Measurements from ENCODE around the gene VWA3A. TPM values are rescaled to one million over a fixed set of nuclear protein-coding genes. Genes with fewer than 3 reads are reported as not detected.

The VWA3A gene
- total and polyA plus RNA-seq, 2 of the 4 experiments (the other 2 are of a cell fraction), result not detected

GRCh38 chr16:22161999-22162655, 69.8 kb downstream of the VWA3A start, which contains the start of gene SDR42E2:
SDR42E2 (plus strand) TSS chr16:22162506; CDS start chr16:22165583, 3,077 bp downstream.
- Histone ChIP-seq H3K23ac (ENCODE audit: low read depth, low read length) (no peak within 1 kb of the TSS), H3K4ac (ENCODE audit: low read depth, low read length) (no peak within 1 kb of the TSS), H3K56ac (ENCODE audit: extremely low read depth, insufficient read depth, low read length) (no peak within 1 kb of the TSS), H2BK20ac (ENCODE audit: low read depth, low read length) (no peak within 1 kb of the TSS), H3K4me1 (ENCODE audit: control insufficient read depth, insufficient read depth, low read length) (no peaks in the 10 kb centered on the region), H3K14ac (replicated peaks; ENCODE audit: low read depth, low read length) (no peak within 1 kb of the TSS), H2BK120ac (ENCODE audit: low read depth, low read length) (no peak within 1 kb of the TSS), H3K4me2 (ENCODE audit: low read depth, low read length) (no peak within 1 kb of the TSS), H4K5ac (ENCODE audit: low read depth, low read length) (no peak within 1 kb of the TSS), H3K27ac (ENCODE audit: insufficient read depth, low read length) (no peak within 1 kb of the TSS), H3K79me1 (ENCODE audit: low read depth in 1 of 2, low read length in 2 of 2) (no peaks in the 10 kb centered on the region), H3K9me1 (ENCODE audit: insufficient read depth, low read length) (no peaks in the 10 kb centered on the region), H3K9ac (ENCODE audit: low read depth, low read length) (no peak within 1 kb of the TSS), H2AK5ac (ENCODE audit: low read depth, low read length) (no peak within 1 kb of the TSS), H3K9me3 (ENCODE audit: control insufficient read depth, insufficient read depth, low read length) (no peaks in the 10 kb centered on the region), H2BK5ac (ENCODE audit: low read depth, low read length, poor library complexity, severe bottlenecking) (no peak within 1 kb of the TSS), H3K27me3 (ENCODE audit: control insufficient read depth, insufficient read depth, low read length) (peaks cover 29% of the 10 kb centered on the region), H3K18ac (ENCODE audit: low read depth, low read length) (no peak within 1 kb of the TSS), H4K20me1 (ENCODE audit: insufficient read depth, low read length) (no peaks in the 10 kb centered on the region), H3K36me3 (ENCODE audit: control insufficient read depth, insufficient read depth, low read length) (no peaks in the 10 kb centered on the region), H4K8ac (ENCODE audit: low read depth in 2 of 2, low read length in 2 of 2) (no peak within 1 kb of the TSS), H4K91ac (ENCODE audit: insufficient read depth, low read depth, low read length) (no peak within 1 kb of the TSS), H2BK15ac (ENCODE audit: low read depth, low read length) (no peak within 1 kb of the TSS), H2AFZ (replicated peaks; ENCODE audit: low read length, poor library complexity) (peak within 1 kb of the TSS; percentile 48), H3K4me3 (ENCODE audit: insufficient read depth, low read depth, low read length) (no peak within 1 kb of the TSS), H2AK9ac (replicated peaks; ENCODE audit: low read depth, low read length, poor library complexity) (peak within 1 kb of the TSS; percentile 42)
- ChIA-PET CTCF (interaction anchor here (0.6 kb wide), 1 partner anchor 213 kb away, joined by 4 read pairs; no protein-coding TSS in a partner anchor), POLR2A (ENCODE audit: unreplicated experiment) (no interaction called here)
- DNase-seq (no peak), ATAC-seq (ENCODE audit: low read depth) (no peak)
- dilution Hi-C loops (cut with HindIII; ENCODE audit: low sequenced_read_pairs, unreplicated experiment) (no loop called here), intact Hi-C loops (cut with micrococcal nuclease) (no loop called here), in situ Hi-C loops (cut with MboI; ENCODE audit: low sequenced_read_pairs) (no loop called here)
- BruUV-seq (replicated peaks), result no TSS peak
- TF ChIP-seq USF2 (IDR thresholded peaks at IDR 0.05; ENCODE audit: low read depth, low read length), result no peak
- TF ChIP-seq SMC3 (IDR thresholded peaks at IDR 0.05; ENCODE audit: low read depth, low read length), result no peak
- no peak for TF ChIP-seq ELK1 (IDR thresholded peaks at IDR 0.05; ENCODE audit: borderline replicate concordance, low read depth, low read length)
- no peak for TF ChIP-seq CTCF (conservative IDR thresholded peaks at IDR 0.05; ENCODE audit: low read depth, low read length)
- no peak for TF ChIP-seq RAD21 (IDR thresholded peaks at IDR 0.05; ENCODE audit: low read length)
- TF ChIP-seq MAZ (IDR thresholded peaks at IDR 0.05; ENCODE audit: borderline replicate concordance, low read depth, low read length), result no peak
- no peak for TF ChIP-seq RCOR1 (IDR thresholded peaks at IDR 0.05; ENCODE audit: insufficient replicate concordance, low read length)
- no peak for TF ChIP-seq MXI1 (IDR thresholded peaks at IDR 0.05; ENCODE audit: borderline replicate concordance, low read depth, low read length)
- no peak for TF ChIP-seq BHLHE40 (IDR thresholded peaks at IDR 0.05; ENCODE audit: low read depth, low read length)
- TF ChIP-seq MAFK (IDR thresholded peaks at IDR 0.05; ENCODE audit: low read depth, low read length), result no peak
- TF ChIP-seq CEBPB (IDR thresholded peaks at IDR 0.05; ENCODE audit: low read depth, low read length), result no peak
- no peak for TF ChIP-seq FOS (IDR thresholded peaks at IDR 0.05; ENCODE audit: low read depth, low read length)
- no peak for TF ChIP-seq NFE2L2 (IDR thresholded peaks at IDR 0.05; ENCODE audit: low read depth, low read length)
- TF ChIP-seq RFX5 (IDR thresholded peaks at IDR 0.05; ENCODE audit: low read depth, low read length), result no peak
- no peak for TF ChIP-seq CHD1 (IDR thresholded peaks at IDR 0.05; ENCODE audit: low read depth, low read length)
- no peak for TF ChIP-seq POLR2A (IDR thresholded peaks at IDR 0.05; ENCODE audit: low read depth, low read length)
- 4% methylated on average over 5 of the region's 40 CpGs; no CpG with 5 or more reads in 1 of the 2 experiments for WGBS, 2 experiments (ENCODE audit: extremely low coverage in 2 of 2, insufficient read length in 1 of 2)

All from IMR-90 (cell line).